SW480 (cell line): ENCODE measurements around the gene CYP4A22.
A peak's percentile ranks its signal among the peaks of the same experiment; 100 is the strongest.
"Not testable (repeated sequence)": the region's sequence is repeated elsewhere in the genome, so short reads cannot be mapped to it uniquely, and the experiment has no call there.

Source experiments
- DNase-seq: peaks from one replicate; pipeline ENCODE4 v3.0.0-alpha.2; 2016; ENCODE audit warnings: low spot score

CYP4A22 gene

DNA sequence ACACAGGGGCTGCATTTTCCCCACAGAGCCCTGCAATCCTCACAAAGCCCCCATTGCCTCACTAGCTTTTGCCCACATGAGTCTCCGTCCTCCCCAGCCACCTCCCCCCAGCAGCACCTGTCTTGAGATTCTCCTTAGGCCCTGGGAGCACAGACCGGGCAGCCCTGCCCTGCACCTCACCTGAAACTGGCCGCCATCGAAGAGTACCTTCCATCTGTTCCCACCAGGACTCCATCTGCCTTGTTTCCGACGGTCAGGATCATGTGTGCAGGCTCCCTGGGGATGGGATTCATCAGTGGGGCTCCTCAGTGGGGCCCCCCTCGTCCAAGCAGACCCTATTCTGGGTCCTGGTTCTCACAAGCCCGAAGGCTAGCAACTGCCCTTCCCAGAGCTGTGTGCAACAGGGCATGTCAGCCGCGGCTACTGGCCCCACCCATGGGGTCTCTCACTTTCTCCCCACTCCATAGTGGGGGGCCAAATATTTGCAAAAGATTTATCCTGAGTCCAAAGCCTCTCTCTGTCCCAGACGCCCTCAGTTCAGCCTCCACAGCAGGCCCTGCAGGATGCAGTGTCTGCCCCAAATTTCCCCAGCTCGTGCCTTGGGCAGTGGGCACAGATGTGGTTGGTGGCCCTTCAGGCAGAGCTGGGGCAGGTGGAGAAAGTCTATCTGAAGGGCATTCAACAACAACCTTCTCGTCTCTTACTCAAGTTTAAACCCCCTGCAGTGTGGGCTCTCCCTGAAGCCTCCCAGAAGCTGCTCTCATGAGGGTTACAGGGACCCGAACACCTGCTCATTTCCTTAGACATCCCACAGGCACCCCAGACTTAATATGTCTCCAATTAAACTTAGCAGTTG is 47.8 kb downstream of the CYP4A22 start:
- no peak for DNase-seq

DNA sequence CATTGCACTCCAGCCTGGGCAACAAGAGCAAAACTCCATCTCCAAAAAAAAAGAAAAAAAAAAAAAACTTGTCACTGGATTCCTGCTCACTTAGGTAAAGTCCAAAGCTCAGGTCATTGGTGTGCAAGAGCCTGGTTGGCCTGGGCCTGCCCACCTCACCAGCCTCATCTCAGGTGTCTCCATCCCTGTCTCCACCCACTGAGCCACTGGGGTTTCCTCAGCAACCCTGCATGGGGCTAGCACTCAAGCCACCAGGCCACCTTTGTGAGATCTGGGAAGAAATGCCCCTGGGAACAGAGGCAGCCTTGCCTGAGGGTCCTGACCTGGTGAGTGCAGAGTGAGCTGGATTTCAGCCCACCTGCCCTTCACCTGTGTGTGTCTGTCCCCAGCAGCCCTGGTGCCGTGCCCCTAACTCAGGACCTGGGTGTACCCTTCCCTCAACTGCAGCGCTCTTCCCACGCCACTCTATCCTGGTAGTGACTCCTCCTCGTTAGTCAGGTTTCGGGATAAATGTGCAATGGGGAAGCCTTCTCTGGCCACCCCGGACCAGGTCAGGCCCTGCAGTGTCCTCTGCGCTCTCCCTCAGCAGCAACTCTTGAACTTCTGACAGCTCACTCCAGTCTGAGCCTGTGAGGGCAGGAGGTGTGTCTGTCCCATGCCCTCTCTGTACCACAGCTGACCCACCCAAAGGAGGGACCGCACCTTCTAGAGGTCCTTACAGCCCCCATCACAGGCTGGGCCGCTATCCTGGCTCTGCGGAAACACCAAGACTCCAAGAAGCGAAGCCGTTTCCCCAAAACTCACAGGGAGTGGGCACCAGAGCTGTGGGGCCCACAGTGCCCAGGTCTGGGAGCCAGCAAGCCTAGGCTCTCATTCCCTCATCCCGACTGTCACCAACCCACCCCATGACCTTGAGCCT is 49.3 kb downstream of the CYP4A22 start:
- DNase-seq, result no peak

DNA sequence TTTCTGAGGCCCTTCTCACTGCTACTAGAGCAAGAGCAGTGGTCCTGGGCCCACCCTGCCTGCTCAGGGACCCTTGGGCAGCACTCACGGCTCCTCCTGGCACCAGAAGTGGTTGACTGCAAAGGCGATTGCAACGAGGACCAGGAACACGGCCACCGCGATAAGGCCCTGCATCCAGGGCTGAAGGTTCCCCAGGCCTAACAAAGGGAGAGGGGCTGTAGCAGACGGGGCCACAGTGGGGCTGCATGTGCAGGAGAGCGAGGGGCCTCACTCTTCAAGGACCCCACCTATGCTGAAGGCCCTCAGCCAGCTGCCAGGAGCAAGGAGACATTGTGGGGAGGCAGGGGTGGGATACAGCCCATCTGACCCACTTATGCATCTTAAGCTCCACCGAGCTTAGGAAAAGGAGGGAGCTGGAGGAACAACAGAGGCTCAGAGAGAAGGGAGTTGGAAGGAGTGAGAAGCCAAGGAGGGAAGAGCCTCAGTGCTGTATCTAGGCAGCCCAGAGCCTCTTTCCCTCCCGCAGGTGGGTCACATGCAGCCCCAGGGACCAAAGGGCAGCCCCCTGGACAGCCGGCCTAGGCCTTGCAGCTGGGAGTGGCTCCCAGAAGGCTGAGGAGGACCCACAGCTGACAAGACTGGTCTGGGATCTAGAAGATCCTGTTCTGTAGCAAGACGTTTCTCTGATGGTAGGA is 50.1 kb downstream of the CYP4A22 start:
- DNase-seq, result no peak

DNA sequence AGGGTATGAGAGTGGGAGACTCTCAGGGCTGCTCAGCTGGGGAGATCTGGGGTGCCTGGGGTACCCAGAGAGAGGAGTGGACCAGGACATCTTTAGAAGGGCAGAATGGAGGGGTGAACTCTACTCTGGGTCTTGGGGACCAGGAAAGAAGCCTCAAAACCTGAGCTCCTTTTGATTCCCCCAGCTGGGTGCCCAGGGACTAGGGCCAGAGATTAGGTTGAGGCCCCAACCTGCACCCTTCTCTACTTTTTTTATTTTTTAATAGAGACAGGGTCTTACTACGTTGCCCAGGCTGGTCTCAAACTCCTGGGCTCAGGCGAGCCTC is 50.6 kb downstream of the CYP4A22 start:
- DNase-seq, result no peak

DNA sequence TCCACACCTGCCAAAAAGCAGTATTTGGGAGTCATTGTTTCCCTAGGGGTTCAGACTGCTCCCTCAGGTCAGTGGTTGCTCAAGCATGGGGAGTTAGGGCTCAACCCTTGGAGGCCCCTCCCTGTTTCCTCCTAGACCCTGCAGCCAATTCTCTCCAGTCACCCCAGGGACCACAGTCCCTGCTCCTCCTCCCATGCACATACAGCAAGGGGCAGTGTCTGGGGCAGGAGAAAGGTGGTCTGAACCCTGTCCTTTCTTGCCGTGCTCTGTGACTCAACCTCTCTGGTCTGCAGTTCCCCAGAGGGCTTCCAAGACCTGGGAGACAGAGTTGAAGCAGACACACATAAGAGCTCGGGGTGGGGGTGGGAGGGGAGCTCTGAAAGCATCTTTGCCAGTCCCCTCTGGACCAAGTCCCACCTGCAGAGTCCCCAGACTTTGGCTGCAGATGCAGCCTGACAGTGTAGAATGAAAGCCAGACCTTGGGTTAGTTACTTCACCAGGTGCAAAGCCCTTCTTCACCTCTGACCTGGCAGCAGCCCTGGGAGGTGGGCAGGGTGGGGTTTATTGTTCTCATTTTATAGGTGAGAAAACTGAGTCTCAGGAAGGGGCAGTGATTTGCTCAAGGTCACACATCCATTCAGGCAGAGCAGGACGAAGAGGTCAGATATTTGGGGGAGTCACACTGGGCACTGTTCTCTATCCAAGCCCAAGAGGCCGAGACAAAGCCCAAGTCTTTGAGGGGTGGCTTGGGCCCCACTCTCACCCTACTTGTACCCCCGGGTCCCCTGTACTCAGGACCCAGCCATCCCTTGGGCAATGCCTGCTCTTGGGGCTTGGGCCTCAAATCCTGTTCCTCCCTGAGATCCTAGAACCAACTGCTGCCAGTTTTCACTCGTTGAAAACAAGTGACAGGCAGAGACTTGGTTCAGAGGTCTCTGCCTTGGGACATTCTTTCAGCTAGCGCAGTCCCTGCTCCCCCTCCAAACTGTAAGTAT is 51.8 kb downstream of the CYP4A22 start:
- DNase-seq, result no peak

DNA sequence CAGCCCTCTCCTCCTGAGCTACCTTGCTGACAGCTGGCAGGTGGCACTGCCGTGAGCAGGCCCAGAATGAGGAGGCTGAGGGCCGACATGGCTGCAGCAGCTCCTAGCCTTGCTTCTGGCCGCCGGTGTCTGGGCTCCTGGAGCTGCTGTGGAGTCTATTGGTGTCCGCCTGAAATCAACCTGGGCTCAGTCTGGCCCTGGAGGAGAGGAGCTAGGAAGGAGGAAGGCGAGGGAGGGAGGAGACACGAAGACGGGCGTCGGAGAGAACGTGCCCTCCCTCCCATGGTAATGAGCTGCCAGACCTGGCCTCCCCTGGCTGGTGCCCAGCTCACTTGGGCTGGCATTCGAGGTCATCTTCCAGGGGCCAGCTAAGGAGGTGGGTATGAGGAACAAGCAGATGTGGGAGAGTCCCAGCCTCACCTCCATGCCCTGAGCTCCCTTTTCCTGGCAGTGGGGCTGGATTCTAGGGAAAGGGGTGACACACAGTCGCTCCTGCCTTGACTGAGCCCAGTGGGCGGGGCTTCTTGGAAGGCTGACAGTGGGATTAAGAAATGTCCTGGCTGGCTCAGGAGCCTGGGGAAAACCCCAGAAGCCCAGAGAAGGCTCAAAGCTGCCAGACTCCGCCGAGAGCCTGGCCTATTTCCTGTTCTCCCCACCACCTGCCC is 52.7 kb downstream of the CYP4A22 start, which contains the start of gene PDZK1IP1:
PDZK1IP1 (minus strand) TSS at position 193 of the 665 bp plus-strand sequence; CDS start at position 89, 104 bp downstream.
- no peak for DNase-seq

DNA sequence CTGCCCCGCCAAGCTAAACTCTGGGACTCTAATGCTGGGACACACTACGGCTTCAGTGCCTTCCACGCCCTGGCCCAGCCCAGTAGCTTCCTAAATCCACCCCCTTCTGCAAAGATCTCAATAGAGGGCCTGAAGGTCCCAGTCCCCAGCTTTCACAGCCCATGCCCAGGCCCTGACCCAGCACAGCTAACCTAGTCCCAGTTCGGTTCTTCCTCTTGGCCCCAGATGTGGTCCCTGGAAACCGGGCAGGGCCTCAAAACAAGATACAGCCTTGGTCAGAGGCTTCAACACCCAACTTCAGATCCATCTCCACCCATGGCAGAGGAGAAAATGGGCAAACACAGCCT is 53.2 kb downstream of the CYP4A22 start:
- DNase-seq, result no peak

DNA sequence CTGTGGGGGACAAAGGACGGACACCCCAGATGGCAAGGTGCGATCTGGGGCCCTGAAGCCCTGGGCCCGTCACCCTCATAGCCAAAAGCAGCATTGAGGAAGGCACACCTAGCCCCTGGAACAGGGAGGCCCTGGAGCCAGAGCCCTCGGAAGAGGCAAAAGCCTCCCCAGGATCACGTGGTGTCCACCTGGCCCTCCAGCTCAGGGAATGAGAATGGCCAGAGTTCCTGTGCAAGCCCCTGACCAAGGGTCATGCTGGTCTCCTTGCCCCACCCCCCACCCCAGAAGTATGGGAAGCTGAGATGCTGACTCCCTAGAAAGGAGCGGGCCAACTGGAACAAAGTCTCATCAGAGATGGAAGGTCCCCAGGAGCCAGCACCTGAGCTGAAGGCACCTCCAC is 53.6 kb downstream of the CYP4A22 start:
- DNase-seq, result no peak

DNA sequence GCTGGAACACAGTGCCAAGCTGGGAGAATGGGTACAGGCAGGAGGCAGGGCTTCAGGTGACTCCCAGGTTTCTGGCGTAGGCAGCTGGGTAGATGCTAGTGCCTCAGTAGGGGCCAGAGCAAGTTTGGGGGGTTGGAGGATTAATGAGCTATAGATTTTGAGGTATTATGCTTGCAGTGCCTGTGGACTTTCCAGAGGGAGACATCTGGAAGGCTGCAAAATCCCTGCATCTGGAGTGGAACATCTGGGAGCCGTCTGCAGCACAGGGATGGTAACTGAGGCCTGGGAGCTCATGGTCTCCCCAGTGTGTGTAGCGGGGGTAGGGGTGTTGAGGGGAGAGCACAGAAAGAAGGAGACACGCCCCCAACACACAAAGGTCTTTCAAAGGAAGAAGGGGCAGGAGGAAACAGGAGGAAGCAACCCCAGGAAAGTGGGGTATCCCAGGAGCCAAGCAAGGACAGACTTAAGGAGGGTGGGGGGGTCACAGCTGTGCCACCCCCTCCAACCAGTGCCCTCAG is 54.8 kb downstream of the CYP4A22 start:
- no peak for DNase-seq

DNA sequence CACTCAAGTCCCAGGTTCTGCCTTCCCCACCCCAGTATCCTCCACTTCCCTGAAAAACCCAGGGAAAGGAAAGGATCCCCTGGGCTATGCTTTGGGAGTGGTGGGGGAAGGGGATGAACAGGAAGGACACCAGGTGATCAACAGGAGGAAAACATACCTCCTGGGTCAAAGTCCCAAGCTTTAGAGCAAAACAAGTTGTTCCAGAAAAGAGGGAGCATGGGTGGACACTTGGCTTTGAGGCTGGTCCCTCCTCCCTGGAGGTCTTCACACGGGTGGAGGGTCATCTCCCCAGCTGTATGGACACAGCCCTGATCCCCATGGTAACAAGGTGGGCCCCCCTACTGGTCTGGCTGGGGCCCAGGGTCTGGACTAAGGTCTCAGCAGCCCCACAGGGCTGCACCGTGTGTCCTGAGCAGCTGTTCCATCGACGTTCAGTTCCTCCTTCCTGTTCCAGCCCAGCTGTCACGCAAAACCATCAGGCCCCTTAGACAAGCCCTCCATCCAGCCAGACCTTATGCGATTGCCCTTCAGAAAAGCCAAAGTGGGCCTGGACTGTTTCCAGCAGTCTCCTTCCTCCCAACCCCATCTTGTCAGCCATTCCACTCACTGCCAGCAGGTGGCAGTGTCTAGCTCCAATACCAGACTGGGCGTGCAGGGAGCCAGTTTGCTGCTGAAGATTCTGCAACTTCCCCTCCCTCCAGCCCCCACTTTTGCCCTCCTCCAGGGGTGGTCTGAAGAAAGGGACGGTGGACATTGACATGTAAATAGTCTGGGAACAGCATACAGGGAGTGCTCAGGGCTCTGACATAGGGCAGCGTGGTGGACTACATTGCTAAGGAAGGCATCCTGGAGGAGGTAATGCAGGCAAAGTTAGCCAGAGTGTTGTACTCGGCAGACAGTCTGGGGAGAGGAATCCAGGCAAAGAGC is 55.5 kb downstream of the CYP4A22 start:
- DNase-seq, result peak; percentile 45

DNA sequence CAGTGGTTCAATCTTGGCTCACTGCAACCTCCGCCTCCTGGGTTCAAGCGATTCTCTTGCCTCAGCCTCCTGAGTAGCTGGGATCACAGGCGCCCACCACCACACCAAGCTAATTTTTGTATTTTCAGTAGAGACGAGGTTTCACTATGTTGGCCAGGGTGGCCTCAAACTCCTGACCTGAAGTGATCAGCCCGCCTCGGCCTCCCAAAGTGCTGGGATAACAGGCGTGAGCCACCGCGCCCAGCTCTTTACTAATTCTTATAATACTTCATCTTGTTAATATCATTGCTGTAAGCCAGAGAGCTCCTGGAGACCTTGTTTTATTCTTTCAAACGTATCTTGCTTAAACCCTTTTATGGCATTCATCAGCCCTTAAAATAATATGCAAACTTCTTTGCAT is 56.3 kb downstream of the CYP4A22 start:
- not testable (repeated sequence) for DNase-seq

DNA sequence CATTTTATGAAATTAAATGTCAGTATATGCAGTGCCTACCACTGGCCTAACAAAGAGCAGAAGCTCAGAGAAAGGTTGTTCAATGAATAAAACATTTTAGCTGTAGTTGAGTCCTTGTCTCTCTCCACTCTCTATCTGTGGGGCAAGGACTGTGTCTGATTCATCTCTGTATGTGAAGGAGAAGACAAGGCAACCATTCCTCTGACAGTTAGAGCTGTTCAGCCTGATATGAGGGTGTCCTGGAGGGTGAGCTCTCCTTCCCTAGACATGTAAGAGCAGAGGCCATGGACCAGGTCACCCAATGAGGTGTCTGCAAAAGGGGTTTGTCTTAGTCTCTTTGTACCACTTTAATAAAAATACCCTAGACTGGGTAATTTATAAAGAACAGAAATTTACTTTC is 57.1 kb downstream of the CYP4A22 start:
- no peak for DNase-seq

DNA sequence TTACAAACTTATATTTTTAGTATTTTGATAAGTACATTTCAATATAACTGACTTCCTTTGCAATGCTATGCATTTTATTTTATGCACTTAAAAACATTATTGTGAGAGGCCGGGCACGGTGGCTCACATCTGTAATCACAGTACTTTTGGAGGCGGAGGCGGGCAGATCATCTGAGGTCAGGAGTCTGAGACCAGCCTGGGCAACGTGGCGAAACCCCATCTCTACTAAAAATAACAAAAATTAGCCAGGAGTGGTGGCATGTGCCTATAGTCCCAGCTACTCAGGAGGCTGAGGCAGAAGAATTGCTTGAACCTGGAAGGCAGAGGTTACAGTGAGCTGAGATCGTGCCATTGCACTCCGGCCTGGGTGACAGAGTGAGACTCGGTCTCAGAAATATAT is 58.7 kb downstream of the CYP4A22 start:
- not testable (repeated sequence) for DNase-seq

DNA sequence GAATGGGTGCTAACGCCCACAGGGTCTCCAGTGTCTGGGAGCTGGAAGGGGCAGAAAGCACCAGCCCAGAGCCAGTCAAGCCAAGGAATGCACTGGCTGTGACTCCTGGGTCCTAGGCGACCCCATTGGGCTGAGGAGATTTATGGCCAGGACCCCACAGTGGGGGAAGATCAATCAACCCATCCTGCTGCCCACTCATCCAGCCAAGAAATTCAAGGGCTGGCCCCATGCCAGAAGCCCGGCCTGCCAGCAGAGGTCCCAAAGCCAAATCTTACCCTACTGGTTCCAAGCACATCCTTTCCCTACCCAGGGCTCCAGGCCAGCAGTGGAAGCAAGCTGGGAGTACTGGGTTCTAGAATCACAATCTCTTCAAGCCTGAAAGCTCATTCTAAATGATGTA is 59.4 kb downstream of the CYP4A22 start:
- DNase-seq, result no peak

DNA sequence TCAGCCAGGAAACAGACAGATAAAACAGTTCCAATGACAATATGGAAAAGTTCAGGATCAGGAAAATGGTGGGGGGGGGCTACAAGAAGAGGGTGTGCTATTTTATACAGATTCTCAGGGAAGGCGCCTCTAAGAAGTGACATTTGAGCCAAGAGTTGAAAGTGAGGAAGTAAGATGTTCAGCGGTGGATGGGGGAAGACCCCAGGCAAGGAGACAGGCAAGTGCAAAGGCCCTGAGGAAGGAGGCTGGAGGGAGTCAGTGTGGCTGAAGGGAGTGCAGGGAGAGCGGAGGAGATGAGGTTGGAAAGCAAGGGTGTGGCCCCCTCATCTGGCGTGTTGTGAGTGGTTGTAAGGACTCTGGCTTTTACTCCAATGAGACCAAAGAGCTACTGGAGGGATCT is 61.0 kb downstream of the CYP4A22 start:
- DNase-seq, result no peak
